IPS-18a (cell line): ENCODE measurements around the gene SATB1.

ENCODE experiments used
- H3K27ac ChIP-seq: one replicate; pipeline ENCODE4 v1.5.1; 2013; ENCODE audit warnings: low read length
- H3K27me3 ChIP-seq: one replicate; pipeline ENCODE4 v1.6.1; 2013; ENCODE audit warnings: mild to moderate bottlenecking, low read length; ENCODE audit not compliant: control insufficient read depth, insufficient read depth
- H3K36me3 ChIP-seq: one replicate; pipeline ENCODE4 v1.6.1; 2013; ENCODE audit warnings: low read depth, low read length; ENCODE audit not compliant: control insufficient read depth
- H3K4me1 ChIP-seq: one replicate; pipeline ENCODE4 v1.6.1; 2013; ENCODE audit warnings: low read depth, low read length; ENCODE audit not compliant: control insufficient read depth
- H3K4me3 ChIP-seq: one replicate; pipeline ENCODE4 v1.5.1; 2013; ENCODE audit warnings: low read length
- H3K9ac ChIP-seq: one replicate; pipeline ENCODE4 v1.6.1; 2013; ENCODE audit warnings: mild to moderate bottlenecking, low read length, moderate library complexity
- H3K9me3 ChIP-seq: one replicate; pipeline ENCODE4 v1.6.1; 2013; ENCODE audit warnings: low read depth, low read length; ENCODE audit not compliant: control insufficient read depth

SATB1 gene

GRCh38 chr3:18394384-18394995 is 30.6 kb downstream of the SATB1 start:
- Histone ChIP-seq H3K36me3 (peaks cover 5% of the 10 kb centered on the region), H3K4me3 (no peak overlapping the region), H3K4me1 (no peaks in the 10 kb centered on the region), H3K9ac (no peak overlapping the region), H3K9me3 (no peaks in the 10 kb centered on the region), H3K27ac (no peak overlapping the region), H3K27me3 (no peaks in the 10 kb centered on the region)

DNA sequence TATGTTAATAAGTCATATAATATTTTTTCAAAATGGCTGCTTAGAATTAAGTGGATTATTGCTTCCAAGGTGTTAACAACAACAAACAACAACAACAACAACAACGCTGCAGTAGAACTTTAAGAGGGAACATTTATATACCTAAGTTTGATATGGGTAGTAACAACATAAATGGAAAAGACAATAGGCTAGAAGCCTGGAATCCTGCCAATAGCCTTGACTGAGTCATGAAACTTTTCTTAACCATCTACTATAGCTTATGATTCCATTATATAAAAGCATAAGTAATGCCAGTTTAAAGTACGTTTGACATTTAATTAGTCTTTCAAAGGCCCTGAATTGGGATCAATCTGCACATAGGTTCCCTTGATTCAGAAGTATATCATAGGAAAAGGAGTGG is 31.2 kb downstream of the SATB1 start:
- H3K9me3 ChIP-seq = no peaks in the 10 kb centered on the region
- no peak overlapping the region for H3K4me3 ChIP-seq
- H3K9ac ChIP-seq = no peak overlapping the region
- peaks cover 5% of the 10 kb centered on the region for H3K36me3 ChIP-seq
- H3K27ac ChIP-seq = no peak overlapping the region
- no peaks in the 10 kb centered on the region for H3K27me3 ChIP-seq
- no peaks in the 10 kb centered on the region for H3K4me1 ChIP-seq

GRCh38 chr3:18390024-18390660 is 35.0 kb downstream of the SATB1 start:
- Histone ChIP-seq H3K27ac (no peak overlapping the region), H3K4me1 (peaks cover 6% of the 10 kb centered on the region), H3K36me3 (no peaks in the 10 kb centered on the region), H3K9ac (no peak overlapping the region), H3K9me3 (no peaks in the 10 kb centered on the region), H3K27me3 (no peaks in the 10 kb centered on the region), H3K4me3 (no peak overlapping the region)

DNA sequence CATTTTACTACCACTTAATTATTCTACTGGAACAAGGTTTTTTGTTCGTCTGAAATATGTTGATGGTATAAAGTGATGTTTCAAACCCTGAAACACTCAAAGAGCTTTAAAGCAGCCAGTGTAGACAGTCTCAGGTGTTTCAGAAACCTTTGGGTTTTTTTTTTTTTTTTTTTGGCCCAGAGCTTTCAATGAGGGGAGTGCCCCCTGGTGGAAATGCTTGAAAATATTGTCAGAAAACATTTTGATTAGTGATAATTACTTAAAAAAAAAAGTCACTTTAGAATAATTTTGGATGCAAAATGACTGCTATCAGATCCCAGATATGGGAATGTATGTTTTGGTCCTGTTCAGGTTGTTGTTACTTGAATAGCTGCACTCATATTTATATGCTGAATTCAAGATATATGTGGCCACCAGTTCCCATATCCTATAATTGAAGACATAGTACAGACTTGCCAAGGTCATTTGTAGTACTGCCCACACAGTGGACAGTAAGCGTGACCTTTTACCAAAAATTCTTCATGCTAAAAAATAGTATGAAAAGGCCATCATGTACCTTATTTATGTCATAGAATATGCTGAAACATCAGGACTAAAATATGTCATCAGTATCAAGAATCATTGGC is 35.9 kb downstream of the SATB1 start:
- H3K27ac ChIP-seq = no peak overlapping the region
- no peaks in the 10 kb centered on the region for H3K27me3 ChIP-seq
- no peaks in the 10 kb centered on the region for H3K9me3 ChIP-seq
- H3K4me3 ChIP-seq = no peak overlapping the region
- no peaks in the 10 kb centered on the region for H3K36me3 ChIP-seq
- no peak overlapping the region for H3K9ac ChIP-seq
- peaks cover 6% of the 10 kb centered on the region for H3K4me1 ChIP-seq

GRCh38 chr3:18386274-18386890 is 38.8 kb downstream of the SATB1 start:
- Histone ChIP-seq H3K27ac (no peak overlapping the region), H3K36me3 (no peaks in the 10 kb centered on the region), H3K9me3 (no peaks in the 10 kb centered on the region), H3K4me1 (peaks cover 6% of the 10 kb centered on the region), H3K9ac (no peak overlapping the region), H3K4me3 (no peak overlapping the region), H3K27me3 (no peaks in the 10 kb centered on the region)

DNA sequence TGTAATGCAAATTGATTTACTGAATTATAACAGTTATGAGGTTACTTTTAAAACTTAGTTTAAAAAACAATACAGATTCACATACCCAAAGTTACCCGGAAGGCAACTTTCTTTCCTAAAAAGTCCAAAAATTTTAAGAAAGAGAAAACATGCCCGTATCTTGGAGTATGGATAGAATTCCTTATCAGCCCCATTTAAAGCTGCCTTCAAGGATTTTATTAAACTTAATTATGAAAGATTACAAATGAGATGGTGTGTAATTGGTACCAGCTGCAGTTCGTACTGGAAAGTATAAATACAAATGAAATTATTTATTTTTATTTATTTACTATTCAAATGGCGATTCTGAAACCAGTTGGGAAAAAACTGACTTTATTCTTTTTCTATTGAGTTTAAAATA is 39.4 kb downstream of the SATB1 start:
- Histone ChIP-seq H3K9ac (no peak overlapping the region), H3K27me3 (no peaks in the 10 kb centered on the region), H3K36me3 (no peaks in the 10 kb centered on the region), H3K27ac (no peak overlapping the region), H3K9me3 (no peaks in the 10 kb centered on the region), H3K4me1 (peaks cover 6% of the 10 kb centered on the region), H3K4me3 (no peak overlapping the region)

DNA sequence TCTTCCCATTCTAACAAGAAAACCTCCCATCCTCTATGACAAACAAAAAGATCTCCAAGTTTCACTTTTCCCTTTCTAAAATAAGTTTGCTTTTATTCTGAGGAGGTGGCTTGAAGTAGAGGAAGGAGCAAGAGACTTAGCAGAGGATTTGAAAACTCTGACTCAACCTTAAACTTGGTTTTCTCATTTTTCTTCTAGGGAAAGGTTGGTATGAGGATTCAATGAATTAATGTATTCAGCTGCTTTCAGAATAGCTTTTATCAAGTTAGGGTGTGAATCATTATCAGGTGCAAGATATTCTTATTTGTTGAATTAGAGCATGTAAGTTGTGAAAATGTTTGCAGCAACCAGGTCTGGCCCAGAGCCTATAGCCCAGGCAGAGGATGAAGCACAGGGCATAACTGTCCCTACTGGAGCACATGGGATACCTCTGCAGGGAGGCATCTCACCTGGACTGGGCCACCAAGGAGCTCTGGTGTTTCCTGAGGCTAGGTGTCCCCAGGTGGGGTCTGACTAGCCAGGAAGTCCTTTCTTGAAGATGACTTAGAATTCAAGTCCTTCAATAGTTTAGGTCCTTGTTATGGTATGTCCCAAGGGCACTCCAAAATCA is 42.3 kb downstream of the SATB1 start:
- no peak overlapping the region for H3K27ac ChIP-seq
- no peak overlapping the region for H3K4me3 ChIP-seq
- no peak overlapping the region for H3K9ac ChIP-seq
- no peaks in the 10 kb centered on the region for H3K36me3 ChIP-seq
- peaks cover 17% of the 10 kb centered on the region for H3K4me1 ChIP-seq
- no peaks in the 10 kb centered on the region for H3K9me3 ChIP-seq
- no peaks in the 10 kb centered on the region for H3K27me3 ChIP-seq

- H3K27me3 ChIP-seq = no peaks in the 10 kb centered on the region
- no peaks in the 10 kb centered on the region for H3K36me3 ChIP-seq
Measured at GRCh38 chr3:18379647-18380046, 45.5 kb downstream of the SATB1 start.

GRCh38 chr3:18378218-18378617 is 46.9 kb downstream of the SATB1 start:
- peaks cover 13% of the 10 kb centered on the region for H3K4me1 ChIP-seq
- no peaks in the 10 kb centered on the region for H3K36me3 ChIP-seq
- H3K9ac ChIP-seq = no peak overlapping the region
- no peak overlapping the region for H3K27ac ChIP-seq
- no peaks in the 10 kb centered on the region for H3K27me3 ChIP-seq
- H3K4me3 ChIP-seq = no peak overlapping the region
- H3K9me3 ChIP-seq = no peaks in the 10 kb centered on the region

More at GRCh38 chr3:18379647-18380046, 45.5 kb downstream of the SATB1 start:
- Histone ChIP-seq H3K4me1 (peaks cover 11% of the 10 kb centered on the region), H3K9ac (no peak overlapping the region), H3K27ac (no peak overlapping the region), H3K4me3 (no peak overlapping the region), H3K9me3 (no peaks in the 10 kb centered on the region)

DNA sequence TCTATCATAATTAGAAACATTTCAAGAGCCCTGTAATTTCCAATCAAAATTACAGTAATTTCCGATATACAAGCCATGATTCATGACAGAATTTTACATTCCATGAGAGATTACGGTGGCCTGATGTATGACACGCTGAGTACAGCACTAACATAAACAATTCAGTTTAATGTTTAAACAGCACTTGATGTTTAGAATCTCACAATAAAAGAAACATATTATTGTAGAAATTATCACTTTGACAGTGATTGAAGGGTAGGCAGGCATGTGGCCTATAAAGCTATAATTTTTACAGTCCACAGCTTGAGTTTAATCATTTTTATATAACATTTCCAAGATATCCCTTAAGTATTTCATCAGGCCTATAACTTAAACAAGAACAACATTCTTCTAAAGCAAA is 48.5 kb downstream of the SATB1 start:
- peaks cover 14% of the 10 kb centered on the region for H3K4me1 ChIP-seq
- H3K36me3 ChIP-seq = no peaks in the 10 kb centered on the region
- no peak overlapping the region for H3K27ac ChIP-seq
- H3K9me3 ChIP-seq = no peaks in the 10 kb centered on the region
- H3K9ac ChIP-seq = no peak overlapping the region
- H3K27me3 ChIP-seq = no peaks in the 10 kb centered on the region
- no peak overlapping the region for H3K4me3 ChIP-seq

DNA sequence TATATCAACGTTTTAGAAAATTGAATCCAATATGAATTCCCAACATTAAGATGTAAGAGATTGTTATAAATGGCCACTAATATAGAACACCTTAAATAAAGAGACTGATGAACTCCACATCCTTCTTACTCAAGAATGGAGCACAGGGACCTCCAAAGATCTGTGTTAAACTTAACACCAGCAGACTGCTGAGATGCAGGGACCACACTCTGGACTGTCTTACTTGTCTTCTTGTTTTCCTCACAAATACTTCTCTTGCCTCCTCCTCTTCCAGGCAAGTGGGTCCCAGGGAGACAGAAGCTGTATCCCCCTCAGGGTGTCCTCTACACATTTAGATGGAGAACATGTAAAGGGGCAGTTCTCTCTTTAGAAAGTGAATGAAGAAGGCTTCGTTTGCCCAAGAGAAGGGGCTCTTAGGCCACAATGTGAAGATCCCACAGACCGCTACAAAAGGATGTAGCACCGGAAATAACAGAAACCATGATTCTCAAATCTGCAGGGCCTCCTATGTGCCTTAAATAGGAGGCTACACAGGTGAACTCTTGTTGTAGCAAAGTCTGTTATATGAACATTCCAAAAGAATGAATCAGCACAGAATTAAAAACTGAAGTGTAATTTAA is 52.2 kb downstream of the SATB1 start:
- Histone ChIP-seq H3K27me3 (no peaks in the 10 kb centered on the region), H3K27ac (no peak overlapping the region), H3K9ac (no peak overlapping the region), H3K4me1 (peaks cover 3% of the 10 kb centered on the region), H3K9me3 (no peaks in the 10 kb centered on the region), H3K36me3 (no peaks in the 10 kb centered on the region), H3K4me3 (no peak overlapping the region)
